HepG2 (cell line): ENCODE results near the gene CCDC181. TPM values are rescaled to one million over a fixed set of nuclear protein-coding genes. Genes with fewer than 3 reads are reported as not detected.
"Not testable (repeated sequence)": the region's sequence is repeated elsewhere in the genome, so short reads cannot be mapped to it uniquely, and the experiment has no call there.

Source experiments
- ATAC-seq: fragments of 200-7000 bp; cut with Tn5 transposase; 3 replicates; pipeline ENCODE4 v1.9.1; 2020; ENCODE audit warnings: mild to moderate bottlenecking, moderate library complexity
- BruUV-seq: library from RNA; stranded (reverse); fragments of 400-500 nt; replicated peaks from 2 replicates; lab custom pipeline; 2021; lab: Mats Ljungman, UMichigan
- CTCF ChIA-PET: fragments of 300-600 bp; formaldehyde crosslinking; extraction: SDS; loops from one replicate; lab custom pipeline; 2021; ENCODE audit warnings: low total read pairs, inconsistent platforms, low intra/inter-chr PET ratio; lab: Yijun Ruan, JAX
- POLR2A ChIA-PET: fragments of 350-600 bp; sonication (Branson Sonifier 250); formaldehyde crosslinking; loops from one replicate; lab custom pipeline; 2020; ENCODE audit warnings: antibody characterized with exemption, inconsistent platforms; lab: Yijun Ruan, JAX
- DNase-seq: peaks from one replicate; pipeline ENCODE4 v3.0.0-alpha.2; 2015; ENCODE audit warnings: low spot score
- FAIRE-seq: peaks from 3 replicates; lab custom pipeline; 2011; peaks lifted over from hg19 to GRCh38; lab: Jason Lieb, UNC
- H2AFZ ChIP-seq: one replicate; pipeline ENCODE4 v1.6.1; 2011; ENCODE audit warnings: low read length, inconsistent platforms
- H3K27ac ChIP-seq: fragments of 300-600 bp; 3 replicates; pipeline ENCODE4 v1.8.0; 2011; ENCODE audit warnings: mixed run types, mild to moderate bottlenecking, mixed read lengths, low read length, inconsistent platforms; ENCODE audit not compliant: insufficient read depth; ENCODE audit errors: extremely low read length
- H3K27me3 ChIP-seq, 2 experiments: fragments of 200-600 bp in 1 of 2; 2 replicates in 1 of 2; 3 replicates in 1 of 2; pipeline versions ENCODE4 v1.6.0 to v1.8.0; 2011; ENCODE audit warnings: low read length in 2 of 2, mild to moderate bottlenecking in 2 of 2, moderate library complexity in 2 of 2, inconsistent platforms in 1 of 2; ENCODE audit not compliant: insufficient read depth in 2 of 2, control insufficient read depth in 1 of 2
- H3K36me3 ChIP-seq, 2 experiments: fragments of 200-600 bp in 1 of 2; replicated peaks in 1 of 2; 2 replicates in 1 of 2; 3 replicates in 1 of 2; pipeline versions ENCODE4 v1.5.1 to v1.8.0; 2011; ENCODE audit warnings: low read length in 2 of 2, inconsistent platforms in 1 of 2; ENCODE audit not compliant: insufficient read depth in 2 of 2, control insufficient read depth in 1 of 2
- H3K4me1 ChIP-seq: 2 replicates; pipeline ENCODE4 v1.5.1; 2012; ENCODE audit warnings: low read length, inconsistent platforms; ENCODE audit not compliant: insufficient read depth
- H3K4me2 ChIP-seq: 2 replicates; pipeline ENCODE4 v1.6.0; 2011; ENCODE audit warnings: low read depth, low read length, inconsistent platforms
- H3K4me3 ChIP-seq, 3 experiments: fragments of 200-600 bp in 1 of 3; sonication (generic), shearing (Covaris generic) in 1 of 3; replicated peaks in 1 of 3; 2 replicates each; pipeline ENCODE4 v1.5.1; 2011 to 2016; ENCODE audit warnings: low read length in 3 of 3, inconsistent platforms in 2 of 3, low read depth in 2 of 3, mild to moderate bottlenecking in 2 of 3, control low read depth in 1 of 3, mixed read lengths in 1 of 3; ENCODE audit not compliant: insufficient read depth in 1 of 3
- H3K79me2 ChIP-seq: one replicate; pipeline ENCODE4 v1.6.1; 2011; ENCODE audit warnings: low read length, inconsistent platforms; ENCODE audit not compliant: insufficient read depth
- H3K9ac ChIP-seq: 2 replicates; pipeline ENCODE4 v1.6.0; 2011; ENCODE audit warnings: mild to moderate bottlenecking, low read depth, low read length, inconsistent platforms; ENCODE audit not compliant: insufficient read depth
- H3K9me3 ChIP-seq: 2 replicates; pipeline ENCODE4 v1.5.1; 2012; ENCODE audit warnings: mild to moderate bottlenecking, low read length
- H4K20me1 ChIP-seq: 2 replicates; pipeline ENCODE4 v1.6.0; 2011; ENCODE audit warnings: inconsistent platforms, mild to moderate bottlenecking, low read length, moderate library complexity; ENCODE audit not compliant: insufficient read depth
- CEBPB ChIP-seq: IDR thresholded peaks from 2 replicates; pipeline ENCODE4 v1.6.1; 2011; ENCODE audit warnings: low read depth, low read length, improper control_type of control experiment, borderline replicate concordance
- ZSCAN21 ChIP-seq: sonication (generic); formaldehyde crosslinking; IDR thresholded peaks from 2 replicates; pipeline ENCODE4 v1.8.0; 2022; ENCODE audit warnings: mild to moderate bottlenecking, missing genetic modification reagents, moderate library complexity, borderline replicate concordance
- WGBS: methylation state at CpG from one replicate; pipeline ENCODE4 v1.1.6; 2017; ENCODE audit warnings: low lambda C conversion rate; 5-methylcytosine and 5-hydroxymethylcytosine counted together
- in situ Hi-C: cut with HindIII; loops from 2 replicates; pipeline ENCODE4 v1.10.0; 2017; ENCODE audit warnings: low pct_unique_long_range_greater_than_20kb; ENCODE audit not compliant: extremely low pct_ligation_motif_present
- intact Hi-C: fragments of 100-400 bp; cut with micrococcal nuclease; formaldehyde crosslinking; loops from one replicate; pipeline ENCODE4 v1.10.0; 2022; ENCODE audit not compliant: unreplicated experiment
- polyA plus RNA-seq, 8 experiments: library from polyadenylated mRNA; depleted of rRNA in 3 of 8; stranded (reverse) in 7 of 8; unstranded in 1 of 8; fragments of >200 nt; fragmentation: Illumina TruSeq in 4 of 8; extraction: Trizol in 4 of 8; gene quantifications; 2 replicates each; pipeline versions ENCODE4 v1.2.1 to v1.2.3, GENCODE V29; 2011 to 2016; ENCODE audit warnings: low read depth in 4 of 8, missing spikeins in 1 of 8, mixed read lengths in 1 of 8; ENCODE audit not compliant: insufficient read depth in 1 of 8
- total RNA-seq, 5 experiments: library from RNA; depleted of rRNA; stranded (reverse); fragments of >200 nt; fragmentation: Illumina TruSeq; extraction: Trizol; gene quantifications; 2 replicates each; pipeline ENCODE4 v1.2.3, GENCODE V29; 2016; ENCODE audit warnings: low read depth in 1 of 5
- TF ChIP-seq, protein P1 (sequence below): sonication (generic); formaldehyde crosslinking; IDR thresholded peaks from one replicate; pipeline ENCODE4 v1.5.1; 2020; ENCODE audit warnings: mild to moderate bottlenecking, missing genetic modification reagents; ENCODE audit errors: not compliant biosample characterization

The CCDC181 gene
- total and polyA plus RNA-seq, 2 of the 13 experiments (the other 11 are each of a cell fraction or from before 2014, with no cell fraction given): 0.07 TPM; not detected in 1

- TF ChIP-seq, protein P1, sequence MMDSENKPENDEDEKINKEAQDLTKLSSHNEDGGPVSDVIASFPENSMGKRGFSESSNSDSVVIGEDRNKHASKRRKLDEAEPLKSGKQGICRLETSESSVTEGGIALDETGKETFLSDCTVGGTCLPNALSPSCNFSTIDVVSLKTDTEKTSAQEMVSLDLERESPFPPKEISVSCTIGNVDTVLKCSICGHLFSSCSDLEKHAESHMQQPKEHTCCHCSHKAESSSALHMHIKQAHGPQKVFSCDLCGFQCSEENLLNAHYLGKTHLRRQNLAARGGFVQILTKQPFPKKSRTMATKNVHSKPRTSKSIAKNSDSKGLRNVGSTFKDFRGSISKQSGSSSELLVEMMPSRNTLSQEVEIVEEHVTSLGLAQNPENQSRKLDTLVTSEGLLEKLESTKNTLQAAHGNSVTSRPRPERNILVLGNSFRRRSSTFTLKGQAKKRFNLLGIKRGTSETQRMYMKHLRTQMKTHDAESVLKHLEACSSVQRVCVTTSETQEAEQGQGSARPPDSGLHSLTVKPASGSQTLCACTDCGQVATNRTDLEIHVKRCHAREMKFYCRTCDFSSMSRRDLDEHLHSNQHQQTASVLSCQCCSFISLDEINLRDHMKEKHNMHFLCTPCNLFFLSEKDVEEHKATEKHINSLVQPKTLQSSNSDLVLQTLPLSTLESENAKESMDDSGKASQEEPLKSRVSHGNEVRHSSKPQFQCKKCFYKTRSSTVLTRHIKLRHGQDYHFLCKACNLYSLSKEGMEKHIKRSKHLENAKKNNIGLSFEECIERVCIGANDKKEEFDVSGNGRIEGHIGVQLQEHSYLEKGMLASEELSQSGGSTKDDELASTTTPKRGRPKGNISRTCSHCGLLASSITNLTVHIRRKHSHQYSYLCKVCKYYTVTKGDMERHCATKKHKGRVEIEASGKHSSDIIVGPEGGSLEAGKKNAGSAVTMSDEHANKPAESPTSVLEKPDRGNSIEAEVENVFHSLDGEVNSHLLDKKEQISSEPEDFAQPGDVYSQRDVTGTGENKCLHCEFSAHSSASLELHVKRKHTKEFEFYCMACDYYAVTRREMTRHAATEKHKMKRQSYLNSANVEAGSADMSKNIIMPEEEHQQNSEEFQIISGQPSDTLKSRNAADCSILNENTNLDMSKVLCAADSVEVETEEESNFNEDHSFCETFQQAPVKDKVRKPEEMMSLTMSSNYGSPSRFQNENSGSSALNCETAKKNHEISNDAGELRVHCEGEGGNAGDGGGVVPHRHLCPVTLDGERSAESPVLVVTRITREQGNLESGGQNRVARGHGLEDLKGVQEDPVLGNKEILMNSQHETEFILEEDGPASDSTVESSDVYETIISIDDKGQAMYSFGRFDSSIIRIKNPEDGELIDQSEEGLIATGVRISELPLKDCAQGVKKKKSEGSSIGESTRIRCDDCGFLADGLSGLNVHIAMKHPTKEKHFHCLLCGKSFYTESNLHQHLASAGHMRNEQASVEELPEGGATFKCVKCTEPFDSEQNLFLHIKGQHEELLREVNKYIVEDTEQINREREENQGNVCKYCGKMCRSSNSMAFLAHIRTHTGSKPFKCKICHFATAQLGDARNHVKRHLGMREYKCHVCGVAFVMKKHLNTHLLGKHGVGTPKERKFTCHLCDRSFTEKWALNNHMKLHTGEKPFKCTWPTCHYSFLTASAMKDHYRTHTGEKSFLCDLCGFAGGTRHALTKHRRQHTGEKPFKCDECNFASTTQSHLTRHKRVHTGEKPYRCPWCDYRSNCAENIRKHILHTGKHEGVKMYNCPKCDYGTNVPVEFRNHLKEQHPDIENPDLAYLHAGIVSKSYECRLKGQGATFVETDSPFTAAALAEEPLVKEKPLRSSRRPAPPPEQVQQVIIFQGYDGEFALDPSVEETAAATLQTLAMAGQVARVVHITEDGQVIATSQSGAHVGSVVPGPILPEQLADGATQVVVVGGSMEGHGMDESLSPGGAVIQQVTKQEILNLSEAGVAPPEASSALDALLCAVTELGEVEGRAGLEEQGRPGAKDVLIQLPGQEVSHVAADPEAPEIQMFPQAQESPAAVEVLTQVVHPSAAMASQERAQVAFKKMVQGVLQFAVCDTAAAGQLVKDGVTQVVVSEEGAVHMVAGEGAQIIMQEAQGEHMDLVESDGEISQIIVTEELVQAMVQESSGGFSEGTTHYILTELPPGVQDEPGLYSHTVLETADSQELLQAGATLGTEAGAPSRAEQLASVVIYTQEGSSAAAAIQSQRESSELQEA (CRISPR knock-in tag): no peak
These were observed 6.0 kb downstream of the CCDC181 start (continued) for GRCh38 chr1:169421309-169421708.

GRCh38 chr1:169414952-169415351 lies 12.3 kb downstream of the CCDC181 start:
- FAIRE-seq (no peak), DNase-seq (no peak), ATAC-seq (no peak)
- Histone ChIP-seq H3K27me3 (0 out of 5 replicates have a peak, but pooled peaks cover 0 to 7% of the 10 kb centered on the region in 2 experiments), H2AFZ (no peak overlapping the region), H3K36me3 (no peaks in the 10 kb centered on the region), H3K9me3 (no peaks in the 10 kb centered on the region), H3K79me2 (no peaks in the 10 kb centered on the region), H3K27ac (no peak overlapping the region), H3K4me3 (no peak overlapping the region), H3K4me1 (no peaks in the 10 kb centered on the region), H4K20me1 (no peaks in the 10 kb centered on the region), H3K4me2 (no peak overlapping the region), H3K9ac (no peak overlapping the region)
- ChIA-PET CTCF (no interaction called here), POLR2A (no interaction called here)
- TF ChIP-seq ZSCAN21 (CRISPR knock-in tag) (no peak), CEBPB (peak; percentile 65)
- WGBS: 38% methylated on average over 2 of the region's 2 CpGs
- intact Hi-C loops: no loop called here
- in situ Hi-C loops: no loop called here
- no TSS peak for BruUV-seq

- H3K9me3 ChIP-seq, H3K9ac ChIP-seq, ATAC-seq, CTCF ChIA-PET, H4K20me1 ChIP-seq, H3K27ac ChIP-seq, H3K79me2 ChIP-seq, H3K4me3 ChIP-seq, FAIRE-seq, H3K27me3 ChIP-seq, in situ Hi-C loops, DNase-seq, intact Hi-C loops, H3K4me1 ChIP-seq, H3K36me3 ChIP-seq, POLR2A ChIA-PET, BruUV-seq, H2AFZ ChIP-seq, H3K4me2 ChIP-seq: not testable (repeated sequence)
- WGBS: 67% methylated on average over 1 of the region's 5 CpGs
These were observed 18.9 kb downstream of the CCDC181 start for GRCh38 chr1:169408340-169408739.
